C4-2B (cell line): Measurements from ENCODE around the gene TRHDE.

ENCODE experiments used
- ZFX ChIP-seq: fragments of 450-650 bp; IDR thresholded peaks from 2 replicates; pipeline ENCODE4 v1.6.1; 2017
- TF ChIP-seq, protein P1 (sequence below): fragments of 450-650 bp; conservative IDR thresholded peaks from 2 replicates; pipeline ENCODE4 v1.5.1; 2017; ENCODE audit warnings: mild to moderate bottlenecking

DNA sequence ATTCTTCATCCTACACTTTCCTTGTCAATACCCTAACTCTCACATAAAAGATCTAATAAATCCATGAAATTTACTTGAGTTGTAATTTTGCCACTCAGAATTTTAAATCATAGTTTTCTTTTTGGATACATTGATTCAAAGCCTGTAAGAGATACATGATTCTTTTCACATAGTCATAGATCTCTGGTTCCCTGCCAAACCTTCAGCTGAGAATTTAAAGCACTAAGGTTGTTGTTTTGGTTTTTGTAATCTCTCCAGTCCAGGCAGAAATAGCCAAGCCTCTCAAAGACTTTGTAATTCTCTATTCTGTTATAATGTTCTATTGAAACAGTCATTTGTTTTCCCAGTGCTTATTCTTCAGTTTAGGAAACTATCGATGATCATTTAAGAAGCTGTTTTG is 273.9 kb downstream of the TRHDE start:
- TF ChIP-seq, protein P1, sequence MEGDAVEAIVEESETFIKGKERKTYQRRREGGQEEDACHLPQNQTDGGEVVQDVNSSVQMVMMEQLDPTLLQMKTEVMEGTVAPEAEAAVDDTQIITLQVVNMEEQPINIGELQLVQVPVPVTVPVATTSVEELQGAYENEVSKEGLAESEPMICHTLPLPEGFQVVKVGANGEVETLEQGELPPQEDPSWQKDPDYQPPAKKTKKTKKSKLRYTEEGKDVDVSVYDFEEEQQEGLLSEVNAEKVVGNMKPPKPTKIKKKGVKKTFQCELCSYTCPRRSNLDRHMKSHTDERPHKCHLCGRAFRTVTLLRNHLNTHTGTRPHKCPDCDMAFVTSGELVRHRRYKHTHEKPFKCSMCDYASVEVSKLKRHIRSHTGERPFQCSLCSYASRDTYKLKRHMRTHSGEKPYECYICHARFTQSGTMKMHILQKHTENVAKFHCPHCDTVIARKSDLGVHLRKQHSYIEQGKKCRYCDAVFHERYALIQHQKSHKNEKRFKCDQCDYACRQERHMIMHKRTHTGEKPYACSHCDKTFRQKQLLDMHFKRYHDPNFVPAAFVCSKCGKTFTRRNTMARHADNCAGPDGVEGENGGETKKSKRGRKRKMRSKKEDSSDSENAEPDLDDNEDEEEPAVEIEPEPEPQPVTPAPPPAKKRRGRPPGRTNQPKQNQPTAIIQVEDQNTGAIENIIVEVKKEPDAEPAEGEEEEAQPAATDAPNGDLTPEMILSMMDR, result no peak
- no peak for TF ChIP-seq ZFX
